ENCODE measurements around the gene MYO1H.
"Not testable (repeated sequence)": the region's sequence is repeated elsewhere in the genome, so short reads cannot be mapped to it uniquely, and the experiment has no call there.

MYO1H gene

DNA sequence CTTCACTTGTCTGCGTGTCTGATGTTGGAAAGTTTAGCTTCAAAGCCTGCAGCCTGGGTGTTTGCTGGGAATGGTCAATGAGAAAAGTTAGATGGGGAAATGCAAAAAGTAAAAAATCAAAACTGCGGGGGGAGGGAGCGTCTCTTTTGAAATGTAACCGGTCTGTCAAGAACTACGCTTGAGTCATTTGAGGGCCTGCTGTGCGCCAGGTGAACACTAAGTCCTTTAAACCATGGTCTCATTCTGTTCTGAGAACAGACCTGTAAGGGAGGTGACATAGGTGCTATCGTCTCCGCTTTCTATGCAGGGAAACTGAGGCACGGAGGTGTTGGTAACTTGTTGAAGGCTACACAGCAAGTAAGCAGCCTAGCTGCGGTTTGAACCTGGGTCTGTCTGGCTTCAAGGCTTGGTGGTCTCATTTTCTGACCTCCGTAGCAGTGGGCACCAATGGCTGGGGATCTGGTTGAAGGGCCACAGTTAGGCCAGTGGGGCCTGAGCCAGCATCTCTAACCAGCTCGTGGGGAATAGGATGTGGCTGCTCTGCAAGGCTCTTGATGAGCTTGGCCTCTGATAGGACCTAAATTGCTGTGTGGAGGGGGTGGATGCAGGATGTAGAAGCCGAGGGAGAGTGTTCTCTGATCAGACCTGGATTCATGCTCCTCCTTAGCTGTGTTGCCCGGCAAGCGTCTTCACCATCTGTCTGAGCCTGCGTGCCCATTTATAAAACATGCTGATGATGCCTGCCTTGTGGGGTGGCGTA lies 87.9 kb downstream of the MYO1H start:
- H3K4me3 ChIP-seq (replicated peaks in 1 of 2; ENCODE audit: low read depth in 2 of 2, low read length in 2 of 2) = no peak overlapping the region
- DNase-seq (ENCODE audit: low read depth in 2 of 2) = no peak
- TF ChIP-seq, protein P1, sequence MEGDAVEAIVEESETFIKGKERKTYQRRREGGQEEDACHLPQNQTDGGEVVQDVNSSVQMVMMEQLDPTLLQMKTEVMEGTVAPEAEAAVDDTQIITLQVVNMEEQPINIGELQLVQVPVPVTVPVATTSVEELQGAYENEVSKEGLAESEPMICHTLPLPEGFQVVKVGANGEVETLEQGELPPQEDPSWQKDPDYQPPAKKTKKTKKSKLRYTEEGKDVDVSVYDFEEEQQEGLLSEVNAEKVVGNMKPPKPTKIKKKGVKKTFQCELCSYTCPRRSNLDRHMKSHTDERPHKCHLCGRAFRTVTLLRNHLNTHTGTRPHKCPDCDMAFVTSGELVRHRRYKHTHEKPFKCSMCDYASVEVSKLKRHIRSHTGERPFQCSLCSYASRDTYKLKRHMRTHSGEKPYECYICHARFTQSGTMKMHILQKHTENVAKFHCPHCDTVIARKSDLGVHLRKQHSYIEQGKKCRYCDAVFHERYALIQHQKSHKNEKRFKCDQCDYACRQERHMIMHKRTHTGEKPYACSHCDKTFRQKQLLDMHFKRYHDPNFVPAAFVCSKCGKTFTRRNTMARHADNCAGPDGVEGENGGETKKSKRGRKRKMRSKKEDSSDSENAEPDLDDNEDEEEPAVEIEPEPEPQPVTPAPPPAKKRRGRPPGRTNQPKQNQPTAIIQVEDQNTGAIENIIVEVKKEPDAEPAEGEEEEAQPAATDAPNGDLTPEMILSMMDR (IDR thresholded peaks at IDR 0.05; ENCODE audit: low read depth, low read length) = no peak

DNA sequence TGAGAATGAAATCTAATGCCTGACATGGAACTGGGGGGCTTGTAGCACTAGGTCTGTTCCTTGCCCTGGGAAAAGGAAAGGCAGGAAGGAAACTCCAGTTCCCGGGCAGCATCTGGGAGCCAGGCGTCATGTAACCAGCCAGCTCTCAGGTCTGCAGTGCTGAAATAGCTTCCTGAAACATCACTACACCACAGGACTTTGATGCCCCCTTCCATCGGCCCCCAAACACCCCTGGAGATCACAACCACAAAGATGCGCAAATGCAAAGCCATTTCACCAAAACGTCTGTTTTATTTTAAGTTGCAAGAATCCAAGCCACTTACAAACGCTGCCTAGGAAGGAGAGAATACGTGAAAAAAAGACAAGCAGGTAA lies 88.5 kb downstream of the MYO1H start:
- H3K4me3 ChIP-seq (replicated peaks in 1 of 2; ENCODE audit: low read depth in 2 of 2, low read length in 2 of 2) = no peak overlapping the region
- TF ChIP-seq, protein P1 (IDR thresholded peaks at IDR 0.05; ENCODE audit: low read depth, low read length) = no peak
- DNase-seq (ENCODE audit: low read depth in 2 of 2) = no peak

DNA sequence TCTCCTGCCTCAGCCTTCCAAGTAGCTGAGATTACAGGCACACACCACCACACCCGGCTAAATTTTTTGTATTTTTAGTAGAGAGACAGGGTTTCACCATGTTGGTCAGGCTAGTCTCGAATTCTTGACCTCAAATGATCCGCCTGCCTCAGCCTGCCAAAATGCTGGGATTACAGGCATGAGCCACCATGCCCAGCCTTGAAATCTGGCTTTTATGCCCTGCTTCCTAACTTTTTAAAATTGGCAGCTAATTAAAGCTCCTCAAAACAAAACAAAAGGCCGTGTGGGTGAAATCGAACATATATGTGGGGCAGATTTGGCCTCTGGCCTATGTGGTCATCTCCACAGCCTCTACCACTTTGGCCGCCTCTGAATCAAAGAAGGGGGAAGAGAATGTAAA lies 91.5 kb downstream of the MYO1H start:
- DNase-seq (ENCODE audit: low read depth in 2 of 2) = no peak
- TF ChIP-seq, protein P1 (IDR thresholded peaks at IDR 0.05; ENCODE audit: low read depth, low read length) = no peak
- H3K4me3 ChIP-seq (replicated peaks in 1 of 2; ENCODE audit: low read depth in 2 of 2, low read length in 2 of 2) = no peak overlapping the region

DNA sequence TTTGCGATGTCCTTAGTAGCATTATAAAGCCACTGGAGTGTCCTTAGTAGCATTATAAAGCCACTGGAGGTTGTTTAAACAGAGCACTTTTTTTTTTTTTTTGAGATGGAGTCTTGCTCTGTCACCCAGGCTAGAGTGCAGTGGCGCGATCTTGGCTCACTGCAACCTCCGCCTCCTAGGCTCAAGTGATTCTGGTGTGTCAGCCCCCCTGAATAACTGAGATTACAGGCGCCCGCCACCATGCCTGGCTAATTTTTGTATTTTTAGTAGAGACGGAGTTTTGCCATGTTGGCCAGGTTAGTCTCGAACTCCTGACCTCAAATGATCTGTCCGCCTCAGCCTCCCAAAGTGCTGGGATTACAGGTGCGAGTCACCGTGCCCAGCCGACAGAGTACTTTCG lies 92.3 kb downstream of the MYO1H start:
- DNase-seq (ENCODE audit: low read depth in 2 of 2); H3K4me3 ChIP-seq (replicated peaks in 1 of 2; ENCODE audit: low read depth in 2 of 2, low read length in 2 of 2): not testable (repeated sequence)

DNA sequence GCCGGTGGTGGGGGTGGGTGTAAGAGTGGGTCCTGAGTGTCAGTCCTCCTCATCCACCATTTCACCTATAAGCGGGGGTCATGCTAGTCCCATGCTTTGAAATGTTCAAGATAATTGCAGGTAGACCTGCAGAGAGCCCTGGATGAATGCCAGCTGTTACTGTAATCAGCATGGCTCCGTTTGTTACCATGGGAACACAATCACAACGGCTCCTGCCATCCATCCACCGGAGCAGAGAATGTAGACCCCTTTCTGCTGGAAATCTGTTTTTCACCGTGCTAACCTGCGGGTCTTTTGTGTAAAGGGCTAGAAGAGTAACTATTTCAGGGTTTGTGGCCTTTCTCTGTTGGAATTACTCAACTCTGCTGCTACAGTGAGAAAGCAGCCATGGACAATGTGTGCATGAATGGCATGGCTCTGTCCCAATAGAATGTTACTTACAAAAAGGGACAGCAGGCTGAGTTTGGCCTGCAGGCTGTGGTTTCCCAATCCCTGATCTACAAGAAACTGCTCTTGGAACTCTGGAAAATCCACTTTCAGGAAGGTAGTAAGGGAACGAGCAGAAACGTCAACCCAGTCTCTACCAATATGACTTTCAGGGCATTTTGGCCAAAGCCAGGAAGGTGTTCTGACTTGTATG lies 93.3 kb downstream of the MYO1H start:
- peak; percentile 24 to 46 for DNase-seq (ENCODE audit: low read depth in 2 of 2)
- no peak overlapping the region for H3K4me3 ChIP-seq (replicated peaks in 1 of 2; ENCODE audit: low read depth in 2 of 2, low read length in 2 of 2)
- TF ChIP-seq, protein P1 (IDR thresholded peaks at IDR 0.05; ENCODE audit: low read depth, low read length) = no peak

DNA sequence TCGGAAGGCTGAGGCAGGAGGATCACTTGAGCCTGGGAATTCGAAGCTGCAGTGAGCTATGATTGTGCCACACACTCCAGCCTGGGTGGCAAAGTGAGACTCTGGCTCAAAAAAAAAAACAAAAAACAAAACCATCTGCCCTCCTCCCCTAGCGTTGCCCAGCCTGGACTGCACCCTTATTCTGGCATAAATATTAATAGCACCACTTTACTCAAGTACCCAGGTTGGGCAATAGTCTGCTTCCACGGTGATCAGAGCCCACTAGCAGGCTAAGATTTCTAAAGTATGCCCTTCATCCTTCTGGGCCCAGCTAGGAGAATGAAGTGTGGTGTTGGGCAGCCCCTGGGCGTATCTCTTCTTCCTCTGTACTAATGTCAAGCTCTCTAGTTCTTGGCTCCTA lies 96.1 kb downstream of the MYO1H start:
- no peak for DNase-seq (ENCODE audit: low read depth in 2 of 2)
- no peak overlapping the region for H3K4me3 ChIP-seq (replicated peaks in 1 of 2; ENCODE audit: low read depth in 2 of 2, low read length in 2 of 2)
- TF ChIP-seq, protein P1 (IDR thresholded peaks at IDR 0.05; ENCODE audit: low read depth, low read length) = no peak

DNA sequence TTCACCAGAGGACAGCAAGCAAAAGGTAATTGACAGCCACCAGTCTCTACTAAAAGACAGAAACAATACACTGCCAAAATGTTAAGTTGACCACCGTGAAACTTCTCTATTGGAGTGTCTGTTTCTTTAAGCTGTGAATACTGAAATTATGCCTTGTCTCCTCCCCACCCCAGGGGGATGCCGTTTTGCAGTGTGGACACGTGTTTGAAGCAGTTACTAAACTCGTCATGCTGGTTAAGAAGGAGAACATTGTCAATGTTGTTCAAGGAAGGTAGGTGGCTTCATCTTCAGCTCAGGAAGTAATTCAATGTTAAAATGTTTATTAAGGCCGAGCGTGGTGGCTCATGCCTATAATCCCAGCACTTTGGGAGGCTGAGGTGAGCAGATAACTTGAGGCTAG lies 96.6 kb downstream of the MYO1H start:
- no peak for DNase-seq (ENCODE audit: low read depth in 2 of 2)
- TF ChIP-seq, protein P1 (IDR thresholded peaks at IDR 0.05; ENCODE audit: low read depth, low read length) = no peak
- no peak overlapping the region for H3K4me3 ChIP-seq (replicated peaks in 1 of 2; ENCODE audit: low read depth in 2 of 2, low read length in 2 of 2)

Measured in cardiac fibroblast (primary cell).